NCI-H526 (cell line): ENCODE data around the gene CASKIN1.
"Not testable (repeated sequence)": the region's sequence is repeated elsewhere in the genome, so short reads cannot be mapped to it uniquely, and the experiment has no call there.

Source experiments
- DNase-seq, 2 experiments: peaks; one replicate each; lab custom pipeline; 2025; lab: John Stamatoyannopoulos, UW

Gene CASKIN1

GRCh38 chr16:2211923-2212347 is 15.5 kb upstream of the CASKIN1 start:
- DNase-seq: no peak

GRCh38 chr16:2210386-2211365 is 14.3 kb upstream of the CASKIN1 start, which contains the start of gene BRICD5:
TSS of gene BRICD5 (minus strand) at chr16:2210863. CDS start at chr16:2210833, 30 bp downstream.
- no peak for DNase-seq

- DNase-seq: no peak
Measured at GRCh38 chr16:2210009-2210332, 13.6 kb upstream of the CASKIN1 start.

GRCh38 chr16:2209258-2210008 is 13.0 kb upstream of the CASKIN1 start:
- no peak for DNase-seq

GRCh38 chr16:2208772-2209171 is 12.4 kb upstream of the CASKIN1 start:
- DNase-seq: no peak

- DNase-seq: no peak
Measured at GRCh38 chr16:2208308-2208707, 11.9 kb upstream of the CASKIN1 start.

GRCh38 chr16:2207872-2208271 is 11.5 kb upstream of the CASKIN1 start:
- DNase-seq: no peak

GRCh38 chr16:2206780-2207433 is 10.5 kb upstream of the CASKIN1 start:
- no peak for DNase-seq

GRCh38 chr16:2206420-2206779 is 10.0 kb upstream of the CASKIN1 start:
- DNase-seq: no peak

- DNase-seq: no peak
Measured at GRCh38 chr16:2205967-2206313, 9.5 kb upstream of the CASKIN1 start.

GRCh38 chr16:2205104-2205966 is 8.9 kb upstream of the CASKIN1 start, which contains the start of gene MLST8:
TSS of gene MLST8 (plus strand) at chr16:2205454. CDS start at chr16:2206086, 632 bp downstream.
- DNase-seq: peak; percentile 38 to 84

- no peak for DNase-seq
Measured at GRCh38 chr16:2204416-2205103, 8.2 kb upstream of the CASKIN1 start.

GRCh38 chr16:2203119-2203688 is 6.8 kb upstream of the CASKIN1 start:
- not testable (repeated sequence) for DNase-seq

- no peak for DNase-seq
Measured at GRCh38 chr16:2200313-2200712, 3.9 kb upstream of the CASKIN1 start.

- no peak for DNase-seq
Measured at GRCh38 chr16:2199621-2200139, 3.3 kb upstream of the CASKIN1 start.

GRCh38 chr16:2199095-2199494 is 2.7 kb upstream of the CASKIN1 start:
- DNase-seq: no peak

GRCh38 chr16:2198283-2198682 is 1.9 kb upstream of the CASKIN1 start:
- DNase-seq: no peak

GRCh38 chr16:2197765-2198164 is 1.4 kb upstream of the CASKIN1 start:
- no peak for DNase-seq

- no peak for DNase-seq
Measured at GRCh38 chr16:2196981-2197511, 641 bp upstream of the CASKIN1 start.
